GM15510 (cell line): ENCODE data around the gene SPACA5.
"Not testable (repeated sequence)": the region's sequence is repeated elsewhere in the genome, so short reads cannot be mapped to it uniquely, and the experiment has no call there.

Experiments
- POLR2A ChIP-seq: IDR thresholded peaks from 3 replicates; pipeline ENCODE4 v1.6.1; 2011; ENCODE audit warnings: borderline replicate concordance; ENCODE audit not compliant: insufficient read length; ENCODE audit errors: extremely low read depth

SPACA5 gene

DNA sequence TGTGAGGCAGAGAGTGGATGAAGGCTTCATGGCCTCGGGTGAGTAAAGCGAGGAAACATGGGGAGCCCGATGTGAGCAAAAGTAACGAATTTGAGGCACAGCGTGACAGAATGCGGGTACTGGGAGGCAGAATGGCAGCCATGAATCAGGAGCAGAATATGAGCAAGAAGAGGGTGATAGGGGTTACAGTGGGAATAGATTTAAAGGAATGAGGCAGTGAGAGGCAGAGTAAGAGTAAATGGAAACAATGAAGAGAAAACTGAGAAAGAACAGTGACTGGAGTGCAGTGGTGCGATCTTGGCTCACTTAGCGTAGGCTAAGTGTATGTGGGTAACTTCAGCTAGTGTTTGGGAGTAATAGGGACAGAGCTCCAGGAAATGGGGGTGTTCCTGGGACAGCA, at the start of gene SPACA5:
SPACA5 (plus strand) TSS at position 301 of the 400 bp plus-strand sequence. CDS start 815 bp downstream, outside the sequence.
- TF ChIP-seq POLR2A: not testable (repeated sequence)

DNA sequence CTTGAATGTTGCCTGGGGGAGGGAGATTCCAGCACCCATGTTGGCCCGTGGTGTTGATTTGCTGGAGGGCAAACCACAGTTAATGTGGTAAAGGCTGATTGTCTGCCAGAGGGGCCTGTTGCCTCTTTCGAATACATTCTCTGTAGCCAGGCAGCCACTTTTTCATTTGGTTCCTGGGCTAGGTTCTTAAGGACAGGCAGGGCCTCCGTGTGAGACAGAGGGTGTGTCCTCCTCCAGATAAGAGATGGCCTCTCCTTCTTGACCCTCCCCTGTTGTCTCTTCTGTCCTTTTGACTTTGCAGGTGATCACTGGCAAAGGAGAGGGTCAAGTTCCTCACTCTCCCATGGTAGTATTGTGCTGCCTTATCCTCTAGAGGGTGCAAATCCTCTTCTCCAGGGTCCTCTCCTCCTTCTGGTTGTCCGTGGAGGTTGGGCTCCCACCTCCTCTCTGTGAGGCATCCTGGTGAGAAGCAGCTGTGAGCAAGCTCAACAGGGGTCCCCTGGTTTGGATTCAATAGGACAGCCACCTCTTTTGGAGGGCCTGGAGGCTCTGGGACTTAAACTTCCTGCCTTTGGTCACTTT, 47.9 kb upstream of the SPACA5 start:
- TF ChIP-seq POLR2A: no peak

DNA sequence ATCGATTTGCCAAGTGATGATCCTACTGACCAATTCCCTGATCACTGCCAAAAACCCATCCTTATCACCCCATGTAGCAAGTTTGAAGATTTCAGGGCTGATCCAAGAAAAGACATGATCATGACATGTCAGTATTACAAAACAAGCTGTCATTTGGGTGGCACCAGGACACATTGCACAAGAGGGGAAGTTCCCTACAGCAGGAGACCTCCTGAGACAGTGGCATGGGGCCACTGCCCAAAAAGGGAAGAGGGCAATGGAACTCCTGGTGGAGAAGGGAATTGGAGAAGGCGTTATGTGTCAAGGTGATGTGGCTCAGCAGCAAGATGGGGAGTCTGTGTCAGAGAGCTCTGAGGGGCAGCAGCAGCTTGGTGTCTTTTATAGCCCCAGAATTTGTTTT, 46.4 kb upstream of the SPACA5 start:
- no peak for TF ChIP-seq POLR2A

DNA sequence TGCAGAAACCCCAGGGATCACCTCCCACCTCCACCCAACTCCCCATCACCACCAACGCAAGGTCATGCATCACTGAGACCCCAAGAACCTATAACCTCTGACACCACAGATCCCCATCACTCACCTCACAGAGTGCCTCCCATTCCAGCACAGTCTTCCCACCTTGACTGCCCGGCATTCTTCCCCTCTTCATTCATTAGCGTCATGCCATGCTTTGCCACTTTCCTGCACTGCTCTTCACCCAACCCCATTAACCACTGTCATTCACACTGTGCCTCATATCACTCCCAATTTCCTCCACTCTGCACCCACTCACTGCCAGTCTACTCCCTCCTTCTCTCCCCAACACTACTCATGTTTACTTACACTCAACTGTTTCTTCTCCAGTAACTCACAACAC, 33.6 kb upstream of the SPACA5 start:
- no peak for TF ChIP-seq POLR2A

DNA sequence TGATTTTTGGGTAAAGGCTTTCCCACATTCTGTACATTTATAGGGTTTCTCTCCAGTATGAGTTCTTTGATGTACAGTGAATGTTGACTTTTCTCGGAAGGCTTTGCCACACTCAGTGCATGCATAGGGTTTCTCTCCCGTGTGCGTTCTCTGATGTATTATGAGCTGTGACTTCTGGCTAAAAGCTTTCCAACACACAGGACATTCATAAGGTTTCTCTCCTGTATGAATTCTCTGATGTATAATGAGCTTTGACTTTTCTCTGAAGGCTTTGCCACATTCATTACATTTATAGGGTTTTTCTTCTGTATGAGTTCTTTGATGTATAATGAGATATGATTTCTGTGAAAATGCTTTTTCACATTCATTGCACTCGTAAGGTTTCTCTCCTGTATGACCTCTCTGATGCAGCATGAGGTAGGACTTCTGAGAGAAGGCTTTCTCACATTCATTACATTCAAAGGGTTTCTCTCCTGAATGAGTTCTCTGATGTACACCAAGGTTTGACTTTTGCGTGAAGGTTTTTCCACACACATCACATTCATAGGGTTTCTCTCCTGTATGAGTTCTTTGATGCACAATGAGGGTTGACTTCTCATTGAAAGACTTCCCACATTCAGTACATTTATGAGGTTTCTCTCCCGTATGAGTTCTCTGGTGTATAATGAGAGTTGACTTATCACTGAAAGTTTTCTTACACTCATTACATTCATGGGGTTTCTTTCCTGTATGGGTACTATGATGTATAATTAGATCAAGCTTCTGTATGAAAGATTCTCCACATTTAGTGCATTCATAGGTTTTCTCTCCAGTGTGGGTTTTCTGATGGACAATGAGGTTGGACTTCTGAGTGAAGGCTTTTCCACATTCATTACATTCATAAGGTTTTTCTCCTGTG, 30.3 kb upstream of the SPACA5 start:
- TF ChIP-seq POLR2A: no peak

DNA sequence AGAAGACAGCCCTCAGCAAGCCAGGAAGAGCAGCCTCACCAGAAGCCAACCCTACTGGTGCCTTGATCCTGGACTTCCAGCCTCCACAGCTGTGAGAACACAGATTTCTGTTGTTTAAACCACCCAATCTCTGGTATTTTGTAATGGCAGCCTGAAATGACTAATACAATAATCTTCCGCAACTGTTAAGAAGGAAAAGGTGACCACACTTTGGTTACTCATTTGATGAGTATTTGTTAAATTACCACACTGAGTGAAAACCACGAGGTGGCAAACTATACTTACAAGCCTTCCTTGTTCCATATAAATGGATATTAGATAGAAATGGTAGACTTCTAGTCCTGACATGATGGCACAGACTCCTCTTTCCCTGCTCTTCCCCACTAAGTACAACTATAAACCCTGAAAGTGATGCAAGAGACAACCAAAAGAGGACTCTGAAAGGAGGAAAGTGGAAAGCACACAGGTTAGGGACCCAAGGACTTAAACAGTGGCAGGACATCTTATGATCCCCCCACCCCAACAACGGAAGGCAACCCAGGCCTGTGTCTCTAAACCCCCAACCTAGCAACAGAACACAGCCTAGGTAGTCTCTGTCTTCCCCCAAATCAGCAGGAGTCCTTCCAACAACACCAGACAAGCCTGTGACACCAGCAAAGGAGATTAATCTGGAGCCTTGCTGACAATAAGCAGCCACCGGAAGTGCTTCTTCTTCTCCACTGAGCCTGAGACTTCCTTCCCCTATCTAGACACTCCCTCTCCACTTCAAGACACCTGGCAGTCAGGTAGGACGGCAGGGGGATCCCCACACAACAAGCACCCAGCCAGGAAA, 15.3 kb upstream of the SPACA5 start:
- no peak for TF ChIP-seq POLR2A

DNA sequence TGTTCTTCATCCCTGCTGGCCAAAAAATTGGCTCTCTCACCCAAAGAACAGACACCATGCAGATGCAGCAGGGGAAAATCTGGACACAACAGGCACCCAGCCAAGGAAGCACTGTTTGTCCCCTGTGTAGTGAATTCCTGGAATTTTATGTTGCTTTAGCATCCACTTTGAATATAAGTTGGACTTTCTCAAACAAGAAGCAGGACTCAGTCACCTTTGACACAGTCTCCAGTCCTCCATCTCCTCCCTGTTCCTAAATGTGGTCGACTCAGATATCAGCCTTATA, 14.8 kb upstream of the SPACA5 start:
- no peak for TF ChIP-seq POLR2A

DNA sequence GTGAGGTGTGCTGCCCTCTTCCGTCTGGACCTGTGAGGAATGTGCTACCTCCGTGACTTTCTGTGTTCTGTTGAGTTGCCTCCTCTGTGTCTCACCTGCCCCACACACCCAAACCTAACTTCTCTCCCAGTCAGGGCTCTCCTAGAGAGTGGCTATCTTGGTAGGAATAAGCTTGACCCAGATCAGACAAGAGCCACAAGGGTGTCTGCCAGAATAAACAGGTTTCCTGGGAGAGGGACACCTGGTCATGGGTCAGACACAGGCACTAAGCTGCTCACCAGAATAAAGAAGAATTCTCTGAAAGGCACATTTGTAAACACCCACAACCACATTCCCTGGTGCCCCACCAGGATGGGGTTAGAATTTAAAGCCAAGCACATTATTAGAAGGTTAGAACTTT, 14.1 kb upstream of the SPACA5 start:
- TF ChIP-seq POLR2A: no peak

DNA sequence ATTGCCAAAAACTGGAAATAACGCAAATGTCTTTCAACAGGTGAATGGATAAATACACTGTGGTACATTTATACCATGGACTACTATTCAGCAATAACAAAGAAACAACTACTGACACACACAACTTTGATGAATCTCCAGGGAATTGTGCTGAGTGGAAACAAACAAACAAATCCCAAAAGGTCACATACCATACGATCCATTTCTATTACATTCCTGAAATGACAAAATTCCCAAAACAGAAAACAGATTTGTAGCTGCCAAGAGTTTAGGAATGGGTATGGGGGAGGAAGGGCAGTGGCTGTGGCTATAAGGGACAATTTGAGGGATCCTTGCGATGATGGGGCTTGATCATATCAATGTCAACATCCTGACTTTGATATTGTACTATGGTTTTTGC, 5.5 kb upstream of the SPACA5 start:
- no peak for TF ChIP-seq POLR2A

DNA sequence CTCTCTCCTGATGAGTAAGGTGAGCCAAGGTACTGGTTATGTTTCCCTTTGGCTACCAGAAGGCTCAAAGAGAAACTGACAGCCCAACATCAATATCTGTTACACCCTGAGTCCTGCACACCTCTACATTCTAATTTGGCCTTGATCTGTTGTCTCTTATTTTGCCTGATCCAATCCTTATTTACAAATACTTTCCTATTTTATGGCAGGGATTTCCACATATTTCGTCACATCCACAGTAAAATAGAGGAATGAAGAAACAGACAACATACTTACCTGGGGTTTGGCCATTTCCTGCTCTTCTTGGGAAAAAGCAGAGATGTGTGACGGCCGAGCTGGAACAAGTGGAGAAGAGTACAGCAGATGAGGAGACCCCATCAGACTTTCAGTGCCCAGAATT, 4.5 kb upstream of the SPACA5 start:
- no peak for TF ChIP-seq POLR2A

DNA sequence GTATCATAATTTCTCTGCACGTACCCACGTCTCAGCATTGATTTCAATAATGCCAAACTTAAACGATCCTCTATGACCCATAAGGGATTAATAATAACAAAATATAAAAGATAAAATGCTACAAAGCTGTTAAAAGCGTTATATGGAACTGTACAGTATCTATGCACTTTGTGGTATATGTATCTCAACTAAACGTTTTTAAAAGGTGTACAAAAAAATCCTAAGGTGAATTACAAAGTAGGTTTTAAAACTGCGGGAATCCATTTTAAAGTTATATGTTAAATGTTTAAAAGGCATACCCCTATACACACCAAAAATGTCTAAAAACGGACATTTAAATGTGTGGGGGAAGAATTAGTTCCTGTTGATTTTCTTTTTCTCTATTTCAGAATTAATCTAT, 3.9 kb upstream of the SPACA5 start:
- TF ChIP-seq POLR2A: no peak

DNA sequence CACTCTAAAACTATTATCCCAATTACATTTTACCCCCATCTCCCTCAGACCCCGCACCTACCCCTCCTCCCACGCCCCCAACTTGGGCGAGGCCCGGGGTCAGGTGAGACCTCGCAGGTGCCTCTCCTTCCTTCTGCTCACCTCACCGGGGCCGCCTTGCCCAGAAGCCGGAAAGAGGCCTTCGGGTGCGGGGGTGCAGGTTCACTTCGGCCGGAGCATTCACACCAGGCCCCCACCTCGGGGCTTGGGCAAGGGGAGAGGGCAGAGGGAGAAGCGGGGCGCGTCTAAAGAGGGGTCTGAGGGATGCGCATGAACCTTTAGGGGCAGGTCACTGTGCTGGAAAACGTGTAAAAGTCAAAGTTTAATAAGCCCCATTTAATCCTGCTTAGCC, 3.4 kb upstream of the SPACA5 start:
- TF ChIP-seq POLR2A: no peak

DNA sequence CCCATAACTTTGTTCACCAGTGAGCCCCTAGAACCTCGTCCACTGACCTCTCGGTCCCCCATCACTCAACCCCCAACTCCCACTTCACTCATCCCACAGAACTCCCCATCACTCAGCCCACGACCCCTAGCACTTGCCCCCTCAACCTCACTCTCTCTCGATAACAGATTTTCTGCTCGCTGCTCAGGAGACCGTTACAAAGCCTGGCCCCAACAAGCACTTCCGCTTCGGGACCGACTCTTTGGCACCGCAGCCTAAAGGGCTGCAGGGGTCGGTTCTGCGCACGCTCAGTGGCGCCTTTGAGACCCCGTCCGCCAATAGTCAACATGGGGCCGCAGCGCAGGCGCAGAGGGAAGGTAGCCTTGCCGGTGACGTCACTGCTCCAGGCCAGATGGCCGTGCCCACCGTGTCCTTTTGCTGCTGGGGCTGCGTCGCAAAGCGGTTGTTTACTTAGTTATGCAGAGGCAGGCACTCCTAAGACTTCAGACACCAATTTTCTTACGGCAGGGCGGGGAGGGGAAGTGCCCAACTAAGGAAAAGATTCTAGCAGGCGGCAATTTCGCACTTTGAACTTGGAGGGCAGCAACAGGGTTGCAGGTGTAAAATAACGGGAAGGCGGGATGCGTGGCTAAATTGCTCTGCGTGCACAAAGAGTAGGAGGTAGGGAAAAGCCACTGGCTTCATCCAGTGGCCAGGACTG, 2.9 kb upstream of the SPACA5 start, which contains the start of gene ZNF182:
ZNF182 (minus strand) TSS at position 232 of the 700 bp plus-strand sequence. CDS start 1,380 bp downstream, outside the sequence.
- peak; percentile 70 for TF ChIP-seq POLR2A

DNA sequence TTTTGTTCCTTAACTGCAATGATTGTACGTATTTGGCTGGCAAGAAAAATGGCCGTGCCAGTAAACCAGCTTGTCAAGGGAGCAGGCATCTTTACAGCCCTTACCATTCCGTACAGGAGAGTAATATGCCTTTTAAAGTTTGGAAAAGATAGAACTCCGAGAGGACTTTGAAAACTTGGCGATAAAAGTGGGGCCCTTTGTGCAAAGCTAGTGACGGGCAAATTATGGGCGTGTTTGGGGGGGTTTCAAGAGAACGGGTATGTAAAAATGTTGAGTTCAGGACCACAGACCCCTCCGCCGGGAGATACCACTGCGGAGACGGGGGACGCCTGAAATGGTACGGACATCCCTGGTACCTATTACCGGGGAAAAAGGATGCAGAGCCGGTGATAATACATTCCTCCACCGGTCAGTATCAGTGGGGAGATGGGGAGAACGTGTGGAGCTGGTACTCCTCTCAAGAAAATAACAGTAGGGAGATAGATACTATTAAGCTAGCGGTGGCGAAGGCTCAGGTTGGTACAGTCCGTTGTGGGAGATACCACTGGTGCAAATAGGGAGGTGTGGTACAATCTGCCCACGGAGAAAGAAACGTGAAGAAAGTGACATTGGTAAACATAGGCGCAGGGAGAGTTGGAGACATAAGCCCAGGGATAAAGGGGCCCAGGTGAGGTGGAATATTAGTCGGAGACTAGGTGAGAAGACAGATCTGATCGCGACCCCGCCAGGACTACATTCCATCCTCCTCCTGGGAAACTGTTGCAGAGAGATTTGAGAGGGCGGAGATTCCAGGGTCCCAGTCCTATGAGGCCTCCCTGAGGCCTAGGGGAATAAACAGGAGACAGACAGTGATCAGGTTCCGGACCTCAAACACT, 14.5 kb downstream of the SPACA5 start:
- no peak for TF ChIP-seq POLR2A
